ENCODE data around the gene MYL2. TPM values are rescaled to one million over a fixed set of nuclear protein-coding genes. Genes with fewer than 3 reads are reported as not detected.

Gene MYL2
- total RNA-seq, 1 donor from 2014 or later, result not detected

DNA sequence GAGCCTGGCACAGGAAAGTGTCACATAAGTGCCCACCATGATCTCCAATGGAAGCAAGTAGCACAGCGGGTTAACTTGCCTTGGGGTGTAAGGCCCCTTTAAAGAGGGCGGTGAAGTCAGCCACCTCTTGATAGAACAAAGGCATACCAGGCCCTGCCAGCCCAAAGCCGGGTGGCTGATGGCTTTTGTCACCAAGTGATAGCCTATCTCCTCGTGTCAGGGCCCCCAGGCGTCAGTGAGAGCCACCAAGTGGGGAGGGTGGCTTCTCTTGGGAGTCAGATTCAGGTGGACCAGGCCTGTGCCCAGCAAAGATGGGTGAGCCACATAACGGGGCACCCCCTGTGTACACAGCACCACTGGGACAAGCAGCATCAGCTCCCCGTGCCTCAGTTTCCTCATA lies 8.3 kb upstream of the MYL2 start:
- DNase-seq (ENCODE audit: low spot score in 2 of 2), result no peak

DNA sequence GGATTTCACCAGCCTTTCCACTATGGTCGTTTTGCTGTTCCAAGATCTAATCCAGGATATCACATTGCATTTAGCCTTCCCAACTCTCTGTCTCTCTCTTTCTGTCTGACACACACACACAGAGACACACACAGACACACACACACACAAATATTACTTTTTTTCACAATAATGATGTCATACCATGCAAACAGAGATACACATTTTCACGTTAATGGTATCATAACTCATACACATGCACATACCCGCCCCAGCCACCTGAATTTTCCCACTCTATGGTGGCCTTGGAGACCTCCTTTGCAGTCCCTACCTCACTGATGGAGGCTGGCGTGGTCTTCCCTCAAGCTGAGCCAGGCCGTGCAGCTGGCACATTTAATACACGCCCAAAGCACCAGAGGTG lies 7.2 kb upstream of the MYL2 start:
- intact Hi-C loops (cut with DNase I), result no loop called here
- Histone ChIP-seq H3K9me3 (no peaks in the 10 kb centered on the region), H3K27ac (no peak overlapping the region), H3K27me3 (peaks cover 6% of the 10 kb centered on the region), H3K4me3 (no peak overlapping the region), H3K4me1 (no peaks in the 10 kb centered on the region), H3K36me3 (no peaks in the 10 kb centered on the region)
- DNase-seq (ENCODE audit: low spot score in 2 of 2), result no peak
- TF ChIP-seq, protein P1, sequence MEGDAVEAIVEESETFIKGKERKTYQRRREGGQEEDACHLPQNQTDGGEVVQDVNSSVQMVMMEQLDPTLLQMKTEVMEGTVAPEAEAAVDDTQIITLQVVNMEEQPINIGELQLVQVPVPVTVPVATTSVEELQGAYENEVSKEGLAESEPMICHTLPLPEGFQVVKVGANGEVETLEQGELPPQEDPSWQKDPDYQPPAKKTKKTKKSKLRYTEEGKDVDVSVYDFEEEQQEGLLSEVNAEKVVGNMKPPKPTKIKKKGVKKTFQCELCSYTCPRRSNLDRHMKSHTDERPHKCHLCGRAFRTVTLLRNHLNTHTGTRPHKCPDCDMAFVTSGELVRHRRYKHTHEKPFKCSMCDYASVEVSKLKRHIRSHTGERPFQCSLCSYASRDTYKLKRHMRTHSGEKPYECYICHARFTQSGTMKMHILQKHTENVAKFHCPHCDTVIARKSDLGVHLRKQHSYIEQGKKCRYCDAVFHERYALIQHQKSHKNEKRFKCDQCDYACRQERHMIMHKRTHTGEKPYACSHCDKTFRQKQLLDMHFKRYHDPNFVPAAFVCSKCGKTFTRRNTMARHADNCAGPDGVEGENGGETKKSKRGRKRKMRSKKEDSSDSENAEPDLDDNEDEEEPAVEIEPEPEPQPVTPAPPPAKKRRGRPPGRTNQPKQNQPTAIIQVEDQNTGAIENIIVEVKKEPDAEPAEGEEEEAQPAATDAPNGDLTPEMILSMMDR (IDR thresholded peaks at IDR 0.05), result no peak

More for the DNA sequence above, 8.3 kb upstream of the MYL2 start:
- H3K36me3 ChIP-seq, result no peaks in the 10 kb centered on the region
- H3K27me3 ChIP-seq, result peaks cover 6% of the 10 kb centered on the region
- H3K4me1 ChIP-seq, result no peaks in the 10 kb centered on the region
- no peak overlapping the region for H3K27ac ChIP-seq
- intact Hi-C loops (cut with DNase I), result no loop called here
- TF ChIP-seq, protein P1 (IDR thresholded peaks at IDR 0.05), result no peak
- H3K9me3 ChIP-seq, result no peaks in the 10 kb centered on the region
- H3K4me3 ChIP-seq, result no peak overlapping the region

DNA sequence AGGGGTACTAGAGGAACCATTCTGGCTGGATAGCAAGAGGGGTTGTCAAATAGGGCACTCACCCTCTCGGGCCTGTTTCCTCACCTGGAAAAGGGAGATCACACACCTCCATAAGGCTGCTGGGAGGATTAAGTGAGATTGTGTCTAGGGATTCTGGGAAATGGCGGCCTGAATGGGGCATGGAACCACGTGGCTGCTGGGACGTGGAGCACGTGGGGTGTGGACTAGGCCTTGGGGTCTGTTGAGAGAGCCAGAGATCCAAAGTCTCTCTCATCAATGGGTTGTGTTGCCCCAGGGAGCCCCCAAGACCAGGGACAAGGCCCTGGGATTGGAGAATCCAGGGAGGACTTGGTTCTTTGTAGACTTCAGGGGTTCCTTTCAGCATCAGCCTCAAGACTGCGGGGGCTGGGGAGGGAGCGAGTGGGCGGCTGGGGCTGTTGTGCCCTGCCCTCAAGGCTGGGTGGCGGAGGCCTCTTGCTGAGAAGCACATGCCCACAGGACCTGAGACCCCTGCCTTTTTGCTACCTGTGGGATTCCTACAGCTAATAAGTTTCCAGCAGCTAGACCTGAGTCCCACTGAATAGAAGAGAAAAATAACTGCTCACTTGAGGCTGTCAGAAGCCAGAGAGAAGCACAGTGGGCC lies 3.4 kb upstream of the MYL2 start:
- no peak for DNase-seq (ENCODE audit: low spot score in 2 of 2)
- H3K9me3 ChIP-seq, result no peaks in the 10 kb centered on the region
- no peak overlapping the region for H3K4me3 ChIP-seq
- H3K4me1 ChIP-seq, result no peaks in the 10 kb centered on the region
- no peaks in the 10 kb centered on the region for H3K27me3 ChIP-seq
- H3K36me3 ChIP-seq, result no peaks in the 10 kb centered on the region
- H3K27ac ChIP-seq, result no peak overlapping the region
- intact Hi-C loops (cut with DNase I), result no loop called here
- TF ChIP-seq, protein P1 (IDR thresholded peaks at IDR 0.05), result no peak

DNA sequence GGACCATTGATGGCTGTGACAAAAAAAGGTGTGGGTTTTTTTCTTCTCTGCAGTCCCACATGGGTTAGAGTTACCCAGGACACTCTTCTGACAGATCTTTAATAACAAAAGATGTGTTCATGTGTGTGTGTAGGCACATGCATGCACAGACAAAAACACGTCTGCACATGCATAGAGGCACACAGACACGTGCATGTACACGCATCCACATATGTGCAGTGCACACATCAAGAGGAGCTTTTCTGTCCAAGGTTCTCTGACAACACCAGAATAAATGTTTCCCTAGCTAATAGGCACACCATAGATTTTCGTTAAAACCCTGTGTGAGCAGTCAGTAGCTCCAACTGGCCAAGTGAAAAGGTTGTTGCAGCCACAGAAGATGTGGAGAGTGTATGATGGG lies 2.8 kb upstream of the MYL2 start:
- intact Hi-C loops (cut with DNase I), result no loop called here
- Histone ChIP-seq H3K9me3 (no peaks in the 10 kb centered on the region), H3K27me3 (no peaks in the 10 kb centered on the region), H3K4me3 (no peak overlapping the region), H3K27ac (no peak overlapping the region), H3K36me3 (no peaks in the 10 kb centered on the region), H3K4me1 (no peaks in the 10 kb centered on the region)
- TF ChIP-seq, protein P1 (IDR thresholded peaks at IDR 0.05), result no peak
- no peak for DNase-seq (ENCODE audit: low spot score in 2 of 2)

DNA sequence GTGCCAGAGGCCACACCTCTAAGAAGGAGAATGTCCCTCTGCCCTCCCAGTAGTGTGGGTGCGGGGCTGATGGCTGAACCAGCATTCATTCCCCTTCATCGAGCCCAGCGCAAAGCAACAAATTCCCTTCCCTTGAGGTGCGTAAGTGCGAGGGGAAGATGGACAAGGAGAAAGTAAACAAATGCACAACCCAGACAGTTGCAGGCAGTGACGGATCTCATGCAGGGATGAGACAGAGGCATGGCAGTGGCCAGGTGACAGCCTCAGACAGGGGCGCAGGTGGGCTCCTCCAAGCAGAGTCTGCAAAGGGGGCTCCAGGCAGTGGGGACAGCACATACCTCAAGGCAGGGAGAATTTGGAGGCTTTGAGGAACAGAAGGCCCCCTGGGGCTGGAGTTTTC lies 2.3 kb upstream of the MYL2 start:
- Histone ChIP-seq H3K9me3 (no peaks in the 10 kb centered on the region), H3K4me3 (no peak overlapping the region), H3K36me3 (no peaks in the 10 kb centered on the region), H3K27ac (no peak overlapping the region), H3K4me1 (no peaks in the 10 kb centered on the region), H3K27me3 (no peaks in the 10 kb centered on the region)
- TF ChIP-seq, protein P1 (IDR thresholded peaks at IDR 0.05), result no peak
- no peak for DNase-seq (ENCODE audit: low spot score in 2 of 2)
- intact Hi-C loops (cut with DNase I), result no loop called here

DNA sequence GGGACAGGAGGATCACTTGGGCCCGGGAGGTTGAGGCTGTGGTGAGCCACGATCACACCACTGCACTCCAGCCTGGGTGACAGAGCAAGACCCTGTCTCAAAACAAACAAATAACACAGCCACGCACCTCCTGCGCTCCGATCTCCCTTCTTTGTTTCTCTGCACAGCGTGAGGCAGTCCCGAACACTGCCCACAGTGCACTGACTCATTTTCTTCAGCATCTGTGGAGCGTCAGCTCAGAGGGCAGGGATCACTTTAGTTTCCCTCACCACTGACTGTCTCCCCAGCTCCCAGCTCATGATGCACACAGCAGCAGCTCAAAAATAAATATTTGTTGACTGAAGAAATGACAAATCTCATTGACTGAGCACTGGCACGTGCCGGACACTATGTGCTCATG lies 883 bp upstream of the MYL2 start:
- no peaks in the 10 kb centered on the region for H3K9me3 ChIP-seq
- H3K36me3 ChIP-seq, result no peaks in the 10 kb centered on the region
- intact Hi-C loops (cut with DNase I), result no loop called here
- no peaks in the 10 kb centered on the region for H3K27me3 ChIP-seq
- H3K4me1 ChIP-seq, result no peaks in the 10 kb centered on the region
- no peak overlapping the region for H3K27ac ChIP-seq
- H3K4me3 ChIP-seq, result no peak overlapping the region
- DNase-seq (ENCODE audit: low spot score in 2 of 2), result no peak
- TF ChIP-seq, protein P1 (IDR thresholded peaks at IDR 0.05), result no peak

All from ascending aorta (tissue), 2 donors.